H1 (cell line): ENCODE measurements around the gene NCF2. TPM values are rescaled to one million over a fixed set of nuclear protein-coding genes. Genes with fewer than 3 reads are reported as not detected.

ENCODE experiments used
- ATF3 ChIP-seq: IDR thresholded peaks from 2 replicates; pipeline ENCODE4 v1.6.1; 2011; ENCODE audit warnings: low read depth, mild to moderate bottlenecking, low read length; ENCODE audit not compliant: insufficient read depth
- CREB1 ChIP-seq: IDR thresholded peaks from 2 replicates; pipeline ENCODE4 v1.6.1; 2012; ENCODE audit warnings: inconsistent platforms
- E2F6 ChIP-seq: IDR thresholded peaks from 2 replicates; pipeline ENCODE4 v1.6.1; 2012; ENCODE audit warnings: inconsistent platforms
- EGR1 ChIP-seq: IDR thresholded peaks from 2 replicates; pipeline ENCODE4 v1.6.1; 2011; ENCODE audit warnings: low read depth, low read length, borderline replicate concordance
- EP300 ChIP-seq, 2 experiments: IDR thresholded peaks; 1 replicate in 1 of 2; 2 replicates in 1 of 2; pipeline ENCODE4 v1.6.1; 2011 to 2012; ENCODE audit warnings: low read depth in 2 of 2, low read length in 2 of 2, mild to moderate bottlenecking in 2 of 2, borderline replicate concordance in 1 of 2, inconsistent platforms in 1 of 2, moderate library complexity in 1 of 2
- EZH2 ChIP-seq: fragments of 200-600 bp; sonication (generic); IDR thresholded peaks from 2 replicates; pipeline ENCODE4 v1.7.1; 2012; ENCODE audit warnings: low read depth, mild to moderate bottlenecking, moderate library complexity, low read length, inconsistent platforms; ENCODE audit not compliant: severe bottlenecking
- HDAC2 ChIP-seq, 2 experiments: fragments of 300-600 bp in 1 of 2; sonication (generic) in 1 of 2; IDR thresholded peaks; 2 replicates each; pipeline ENCODE4 v1.6.1; 2011 to 2012; ENCODE audit warnings: low read depth in 2 of 2, low read length in 2 of 2, mild to moderate bottlenecking in 2 of 2, moderate library complexity in 2 of 2, borderline replicate concordance in 1 of 2, inconsistent platforms in 1 of 2
- POU5F1 ChIP-seq: IDR thresholded peaks from 2 replicates; pipeline ENCODE4 v1.6.1; 2011; ENCODE audit warnings: low read depth, mild to moderate bottlenecking, low read length, moderate library complexity
- SIX5 ChIP-seq: IDR thresholded peaks from 2 replicates; pipeline ENCODE4 v1.6.1; 2011; ENCODE audit warnings: mild to moderate bottlenecking, low read depth, low read length
- polyA plus RNA-seq, 7 experiments: library from polyadenylated mRNA; depleted of rRNA in 3 of 7; stranded (reverse) in 5 of 7; unstranded in 2 of 7; fragments of >200 nt in 5 of 7; fragments of 200-250 nt in 2 of 7; gene quantifications; 1 replicate in 5 of 7; 2 replicates in 1 of 7; 4 replicates in 1 of 7; pipeline versions ENCODE4 v1.2.1 to v1.2.3, GENCODE V29; 2011 to 2013; ENCODE audit warnings: missing spikeins in 2 of 7, mixed read lengths in 2 of 7
- total RNA-seq: library from RNA; stranded (reverse); fragmentation: NEBNext Ultra II Directional; extraction: Animal tissue kit (Norgen Biotek cat#: 25700); gene quantifications from 2 replicates; pipeline ENCODE4 v1.2.1, GENCODE V29; 2021

The NCF2 gene
- total and polyA plus RNA-seq, 2 of the 8 experiments (the other 6 are each of a cell fraction or from before 2014, with no cell fraction given) = not detected

- TF ChIP-seq EGR1 = no peak
- TF ChIP-seq EZH2 = no peak
- no peak for TF ChIP-seq ATF3
- no peak for TF ChIP-seq POU5F1
- no peak for TF ChIP-seq SIX5
- no peak for TF ChIP-seq CREB1
- TF ChIP-seq HDAC2 (IDR thresholded peaks at IDR 0.05; ENCODE audit: borderline replicate concordance in 1 of 2, low read depth in 2 of 2, low read length in 2 of 2) = no peak
- no peak for TF ChIP-seq E2F6
- TF ChIP-seq EP300 (IDR thresholded peaks at IDR 0.05; ENCODE audit: borderline replicate concordance in 1 of 2, low read depth in 2 of 2, low read length in 2 of 2) = no peak
Measured at GRCh38 chr1:183590244-183591191, at the start of gene NCF2 (continued).
